ENCODE results near the gene TP53I3.

DNA sequence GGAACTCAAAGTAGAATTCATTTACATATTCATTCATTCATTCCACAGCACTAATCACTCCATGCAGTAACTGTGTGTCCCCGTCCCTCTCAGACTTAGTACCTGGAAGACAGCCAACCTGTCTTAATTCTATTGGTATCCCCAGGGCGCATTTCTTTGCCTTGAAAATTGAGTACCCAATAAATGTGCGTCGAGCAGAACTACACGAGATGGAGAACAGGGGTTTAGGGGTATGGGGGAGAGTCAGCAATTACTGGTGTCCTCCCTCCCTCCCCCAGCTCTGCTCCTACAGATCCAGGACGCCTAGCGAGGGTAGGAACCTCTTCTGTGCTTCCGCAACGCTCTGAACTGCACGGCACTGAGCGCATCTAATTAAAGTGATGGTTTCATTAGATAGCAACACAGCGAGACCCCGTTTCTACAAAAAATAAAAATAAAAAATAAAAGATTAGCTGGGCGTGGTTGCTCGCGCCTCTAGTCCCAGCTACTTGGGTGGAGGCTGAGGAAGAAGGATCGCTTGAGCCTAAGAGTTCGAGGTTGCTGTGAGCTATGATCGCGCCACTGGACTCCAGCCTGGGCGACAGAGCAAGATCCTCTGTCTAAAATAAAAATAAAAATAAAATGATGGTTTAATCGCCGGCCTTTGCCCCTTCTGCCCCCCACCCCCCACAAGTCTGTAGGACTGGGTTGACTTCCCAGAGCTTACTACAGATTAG lies 35.7 kb downstream of the TP53I3 start:
- TF ChIP-seq, protein P1, sequence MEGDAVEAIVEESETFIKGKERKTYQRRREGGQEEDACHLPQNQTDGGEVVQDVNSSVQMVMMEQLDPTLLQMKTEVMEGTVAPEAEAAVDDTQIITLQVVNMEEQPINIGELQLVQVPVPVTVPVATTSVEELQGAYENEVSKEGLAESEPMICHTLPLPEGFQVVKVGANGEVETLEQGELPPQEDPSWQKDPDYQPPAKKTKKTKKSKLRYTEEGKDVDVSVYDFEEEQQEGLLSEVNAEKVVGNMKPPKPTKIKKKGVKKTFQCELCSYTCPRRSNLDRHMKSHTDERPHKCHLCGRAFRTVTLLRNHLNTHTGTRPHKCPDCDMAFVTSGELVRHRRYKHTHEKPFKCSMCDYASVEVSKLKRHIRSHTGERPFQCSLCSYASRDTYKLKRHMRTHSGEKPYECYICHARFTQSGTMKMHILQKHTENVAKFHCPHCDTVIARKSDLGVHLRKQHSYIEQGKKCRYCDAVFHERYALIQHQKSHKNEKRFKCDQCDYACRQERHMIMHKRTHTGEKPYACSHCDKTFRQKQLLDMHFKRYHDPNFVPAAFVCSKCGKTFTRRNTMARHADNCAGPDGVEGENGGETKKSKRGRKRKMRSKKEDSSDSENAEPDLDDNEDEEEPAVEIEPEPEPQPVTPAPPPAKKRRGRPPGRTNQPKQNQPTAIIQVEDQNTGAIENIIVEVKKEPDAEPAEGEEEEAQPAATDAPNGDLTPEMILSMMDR (IDR thresholded peaks at IDR 0.05), result no peak
- TF ChIP-seq POLR2A (IDR thresholded peaks at IDR 0.05), result no peak
